ACC112 (cell line): Measurements from ENCODE around the gene DOK6.

Experiments
- H2AFZ ChIP-seq: fragments of 200-600 bp; sonication (generic); one replicate; pipeline ENCODE4 v1.6.0; 2017; ENCODE audit warnings: antibody characterized with exemption, low read length; ENCODE audit not compliant: unreplicated experiment
- H3K27ac ChIP-seq: fragments of 200-600 bp; sonication (generic); 2 replicates; pipeline ENCODE4 v1.5.1; 2014; ENCODE audit warnings: low read depth, mild to moderate bottlenecking, antibody characterized with exemption, low read length, moderate library complexity
- H3K27me3 ChIP-seq: fragments of 200-600 bp; sonication (generic); 2 replicates; pipeline ENCODE4 v1.6.1; 2014; ENCODE audit warnings: mild to moderate bottlenecking, antibody characterized with exemption, low read length, moderate library complexity, mixed read lengths; ENCODE audit not compliant: insufficient read depth
- H3K36me3 ChIP-seq: fragments of 200-600 bp; sonication (generic); 2 replicates; pipeline ENCODE4 v1.6.1; 2016; ENCODE audit warnings: mild to moderate bottlenecking, antibody characterized with exemption, low read length, moderate library complexity, mixed read lengths; ENCODE audit not compliant: insufficient read depth
- H3K4me1 ChIP-seq: fragments of 200-600 bp; sonication (generic); one replicate; pipeline ENCODE4 v1.6.1; 2016; ENCODE audit warnings: low read length, mixed read lengths; ENCODE audit not compliant: insufficient read depth, unreplicated experiment, control insufficient read depth
- H3K4me3 ChIP-seq: fragments of 200-600 bp; sonication (generic); 2 replicates; pipeline ENCODE4 v1.5.1; 2014; ENCODE audit warnings: mild to moderate bottlenecking, low read depth, low read length
- H3K79me2 ChIP-seq: fragments of 200-600 bp; sonication (generic); one replicate; pipeline ENCODE4 v1.6.0; 2016; ENCODE audit warnings: low read length; ENCODE audit not compliant: control insufficient read depth, unreplicated experiment, insufficient read depth

Gene DOK6

DNA sequence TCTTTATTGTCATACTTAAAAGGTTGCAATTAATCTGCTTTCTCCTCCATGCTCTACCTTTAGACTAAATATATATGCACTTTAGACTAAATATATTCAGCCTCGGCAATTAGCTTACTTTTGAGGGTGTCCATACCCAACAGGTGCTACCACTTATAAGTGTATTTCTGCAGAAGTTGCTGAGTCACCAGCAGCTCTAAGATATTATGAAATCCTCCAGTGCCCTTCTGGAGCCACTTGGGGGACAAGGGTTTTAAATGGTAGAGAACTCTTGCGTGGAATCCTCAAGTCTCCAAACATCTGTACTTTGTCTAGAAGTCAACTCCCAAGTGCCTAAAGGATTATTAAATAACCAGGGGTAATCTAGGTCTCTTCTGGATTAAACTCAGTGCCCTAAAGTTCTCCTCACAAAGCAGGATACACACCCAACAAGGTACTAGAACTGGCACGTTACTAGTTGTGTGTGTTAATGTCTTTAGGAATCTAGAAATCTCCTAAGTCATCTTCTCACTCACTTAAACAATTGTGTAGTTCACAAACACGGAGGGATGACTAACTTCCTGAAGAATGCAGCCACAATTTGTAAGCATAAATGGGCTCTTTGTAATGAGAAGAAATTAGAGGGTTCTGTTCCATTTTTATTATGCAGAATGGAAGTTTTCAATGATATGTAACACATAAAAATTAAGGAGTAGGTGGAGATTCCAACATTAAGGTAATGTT is 387.3 kb downstream of the DOK6 start:
- Histone ChIP-seq H3K4me1 (peaks cover 12% of the 10 kb centered on the region), H3K79me2 (no peaks in the 10 kb centered on the region), H3K27ac (peak overlapping the region; percentile 5; the same call in 1 of the 2 replicates), H3K36me3 (no peaks in the 10 kb centered on the region), H3K27me3 (no peaks in the 10 kb centered on the region), H3K4me3 (no peak overlapping the region), H2AFZ (peak overlapping the region; percentile 20)

DNA sequence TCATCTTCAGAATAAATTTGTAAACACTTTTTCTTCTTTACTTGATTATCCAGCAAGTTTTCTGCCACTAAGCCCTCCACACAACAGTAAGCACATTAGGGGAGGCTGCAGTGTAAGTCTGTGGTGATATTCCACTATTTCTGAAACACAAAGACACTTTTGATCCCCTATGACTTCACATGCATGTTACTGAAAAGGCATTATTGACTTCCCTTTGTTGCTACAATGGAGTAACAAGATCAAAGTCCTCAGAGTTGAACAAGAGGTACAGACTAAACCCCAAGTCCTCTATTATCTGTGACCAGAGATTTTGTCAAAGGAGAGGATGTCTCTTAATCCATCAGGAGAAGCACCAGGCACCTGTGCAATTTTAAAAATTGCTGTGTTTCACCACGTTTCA is 389.1 kb downstream of the DOK6 start:
- H3K27me3 ChIP-seq: no peaks in the 10 kb centered on the region
- H3K27ac ChIP-seq: no peak overlapping the region

GRCh38 chr18:69790649-69791048 is 390.0 kb downstream of the DOK6 start:
- Histone ChIP-seq H3K27me3 (no peaks in the 10 kb centered on the region), H2AFZ (no peak overlapping the region), H3K27ac (no peak overlapping the region), H3K4me1 (peaks cover 12% of the 10 kb centered on the region), H3K79me2 (no peaks in the 10 kb centered on the region), H3K36me3 (no peaks in the 10 kb centered on the region), H3K4me3 (no peak overlapping the region)

More for the DNA sequence above, 389.1 kb downstream of the DOK6 start:
- no peaks in the 10 kb centered on the region for H3K79me2 ChIP-seq
- no peak overlapping the region for H3K4me3 ChIP-seq
- H3K4me1 ChIP-seq: peaks cover 12% of the 10 kb centered on the region
- H3K36me3 ChIP-seq: no peaks in the 10 kb centered on the region
- H2AFZ ChIP-seq: no peak overlapping the region

GRCh38 chr18:69795791-69796190 is 395.1 kb downstream of the DOK6 start:
- no peak overlapping the region for H3K27ac ChIP-seq
- no peaks in the 10 kb centered on the region for H3K36me3 ChIP-seq
- no peak overlapping the region for H3K4me3 ChIP-seq
- no peaks in the 10 kb centered on the region for H3K79me2 ChIP-seq
- no peaks in the 10 kb centered on the region for H3K27me3 ChIP-seq
- no peaks in the 10 kb centered on the region for H3K4me1 ChIP-seq
- H2AFZ ChIP-seq: peak overlapping the region; percentile 31

DNA sequence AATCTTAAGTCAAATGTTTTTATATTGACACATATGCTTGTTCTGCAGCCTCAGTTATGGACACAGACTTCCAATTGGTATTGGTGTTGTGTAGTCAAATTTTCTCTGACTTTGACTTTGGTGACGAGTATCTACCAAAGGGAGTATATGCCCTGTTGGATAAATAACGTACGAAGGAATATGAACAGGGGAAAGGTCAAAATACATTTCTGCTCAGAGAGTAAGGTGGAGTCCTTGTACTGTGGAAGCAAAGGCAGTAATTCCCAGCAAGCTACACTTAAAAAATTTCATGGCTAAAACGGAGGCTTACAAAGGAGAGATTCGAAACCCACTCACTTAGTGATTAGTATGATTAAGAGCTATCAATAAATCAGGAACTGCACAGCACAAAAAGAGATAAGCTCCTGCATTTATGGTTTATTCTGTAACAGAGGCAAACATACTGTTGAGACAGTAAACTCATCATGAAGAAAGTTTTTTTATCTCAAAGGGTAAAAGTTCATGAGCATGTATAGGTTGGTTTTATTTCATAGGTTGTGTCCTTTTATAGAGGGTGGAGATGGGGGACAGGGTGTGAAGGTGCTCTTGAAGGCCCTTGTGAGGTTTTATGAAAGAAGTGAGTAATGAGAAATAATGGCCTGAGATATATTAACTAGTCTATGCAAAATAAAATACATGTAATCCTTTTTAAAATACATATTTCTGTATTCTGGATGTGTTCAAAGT is 404.3 kb downstream of the DOK6 start:
- Histone ChIP-seq H3K27ac (no peak overlapping the region), H2AFZ (no peak overlapping the region), H3K4me1 (no peaks in the 10 kb centered on the region), H3K36me3 (no peaks in the 10 kb centered on the region), H3K4me3 (no peak overlapping the region), H3K27me3 (no peaks in the 10 kb centered on the region), H3K79me2 (no peaks in the 10 kb centered on the region)

DNA sequence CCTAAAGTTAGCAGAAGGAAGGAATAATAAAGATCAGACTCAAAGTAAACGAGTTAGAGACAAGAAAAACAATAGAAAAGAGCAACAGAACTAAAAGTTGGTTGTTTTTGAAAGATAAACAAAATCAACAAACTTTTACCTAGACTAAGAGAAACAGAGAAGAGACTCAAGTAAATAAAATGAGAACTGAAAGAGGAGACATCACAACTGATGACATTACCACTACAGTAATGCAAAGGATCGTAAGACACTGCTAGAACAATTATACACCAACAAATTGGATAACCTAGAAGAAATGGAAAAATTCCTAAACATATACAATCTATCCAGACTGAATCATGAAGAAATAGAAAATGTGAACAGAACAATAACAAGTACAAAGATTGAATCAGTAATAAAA is 407.7 kb downstream of the DOK6 start:
- Histone ChIP-seq H3K79me2 (no peaks in the 10 kb centered on the region), H3K27ac (no peak overlapping the region), H3K4me1 (no peaks in the 10 kb centered on the region), H3K27me3 (no peaks in the 10 kb centered on the region), H2AFZ (no peak overlapping the region), H3K36me3 (no peaks in the 10 kb centered on the region), H3K4me3 (no peak overlapping the region)

GRCh38 chr18:69813559-69813958 is 412.9 kb downstream of the DOK6 start:
- H3K36me3 ChIP-seq: no peaks in the 10 kb centered on the region
- no peak overlapping the region for H2AFZ ChIP-seq
- no peaks in the 10 kb centered on the region for H3K27me3 ChIP-seq
- no peak overlapping the region for H3K27ac ChIP-seq
- no peaks in the 10 kb centered on the region for H3K4me1 ChIP-seq
- no peaks in the 10 kb centered on the region for H3K79me2 ChIP-seq
- no peak overlapping the region for H3K4me3 ChIP-seq

- no peak overlapping the region for H3K27ac ChIP-seq
- H3K4me3 ChIP-seq: no peak overlapping the region
- no peaks in the 10 kb centered on the region for H3K36me3 ChIP-seq
- H3K79me2 ChIP-seq: no peaks in the 10 kb centered on the region
- H2AFZ ChIP-seq: no peak overlapping the region
- no peaks in the 10 kb centered on the region for H3K4me1 ChIP-seq
- no peaks in the 10 kb centered on the region for H3K27me3 ChIP-seq
Measured at GRCh38 chr18:69814861-69815385, 414.2 kb downstream of the DOK6 start.

DNA sequence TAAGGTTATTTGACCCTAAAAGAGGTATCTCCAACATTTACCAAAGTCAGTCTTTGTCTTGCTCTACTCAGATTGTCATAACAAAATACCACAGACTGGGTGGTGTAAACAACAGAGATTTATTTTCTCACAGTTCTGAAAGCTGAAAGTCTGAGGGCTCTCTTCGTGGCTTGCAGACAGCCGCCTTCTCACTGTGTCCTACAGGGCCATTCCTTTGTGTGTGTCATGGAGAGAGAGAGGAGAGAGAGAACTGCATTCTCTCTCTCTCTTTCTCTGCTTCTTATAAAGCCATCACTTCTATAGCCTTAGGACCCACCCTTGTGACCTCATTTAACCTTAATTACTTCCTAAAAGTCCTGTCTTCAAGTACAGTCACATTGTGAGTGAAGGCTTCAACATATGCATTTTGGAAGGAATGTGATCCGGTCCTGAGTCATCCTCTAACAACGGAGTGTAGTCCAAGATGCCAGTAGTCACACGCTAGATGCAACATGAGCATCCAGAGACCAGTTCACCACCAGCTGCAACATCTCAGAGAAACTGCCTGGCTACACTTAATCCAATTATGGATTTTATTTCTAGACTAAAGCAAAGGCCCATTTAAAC is 416.8 kb downstream of the DOK6 start:
- Histone ChIP-seq H3K4me3 (no peak overlapping the region), H2AFZ (no peak overlapping the region), H3K79me2 (no peaks in the 10 kb centered on the region), H3K36me3 (no peaks in the 10 kb centered on the region), H3K27me3 (no peaks in the 10 kb centered on the region), H3K4me1 (no peaks in the 10 kb centered on the region), H3K27ac (no peak overlapping the region)

GRCh38 chr18:69819460-69819859 is 418.8 kb downstream of the DOK6 start:
- H3K27ac ChIP-seq: no peak overlapping the region
- no peak overlapping the region for H3K4me3 ChIP-seq
- no peak overlapping the region for H2AFZ ChIP-seq
- no peaks in the 10 kb centered on the region for H3K4me1 ChIP-seq
- H3K36me3 ChIP-seq: no peaks in the 10 kb centered on the region
- no peaks in the 10 kb centered on the region for H3K27me3 ChIP-seq
- no peaks in the 10 kb centered on the region for H3K79me2 ChIP-seq
